HepG2 (cell line): Measurements from ENCODE around the gene ATP11A. TPM values are rescaled to one million over a fixed set of nuclear protein-coding genes. Genes with fewer than 3 reads are reported as not detected.
A peak's percentile ranks its signal among the peaks of the same experiment; 100 is the strongest.

ENCODE experiments used
- AGO2 ChIP-seq: fragments of 200-400 bp; formaldehyde crosslinking; optimal IDR thresholded peaks from 2 replicates; pipeline ENCODE3; 2017; ENCODE audit warnings: mild to moderate bottlenecking, low read depth, low read length, moderate library complexity
- HDAC2 ChIP-seq: sonication (generic); formaldehyde crosslinking; IDR thresholded peaks from 2 replicates; pipeline ENCODE4 v1.4.0; 2020; ENCODE audit warnings: missing genetic modification reagents
- KLF12 ChIP-seq: sonication (generic); formaldehyde crosslinking; IDR thresholded peaks from 2 replicates; pipeline ENCODE4 v1.4.0; 2020; ENCODE audit warnings: missing genetic modification reagents, borderline replicate concordance
- MYC ChIP-seq: sonication (generic); formaldehyde crosslinking; IDR thresholded peaks from 2 replicates; pipeline ENCODE4 v1.9.0; 2021; ENCODE audit warnings: missing genetic modification reagents, borderline replicate concordance
- NCOR1 ChIP-seq: fragments of 200-600 bp; sonication (generic); IDR thresholded peaks from 2 replicates; pipeline ENCODE4 v1.7.0; 2017; ENCODE audit warnings: antibody characterized with exemption, low read length, borderline replicate concordance
- SALL1 ChIP-seq: sonication (generic); formaldehyde crosslinking; IDR thresholded peaks from 2 replicates; pipeline ENCODE4 v1.8.0; 2022; ENCODE audit warnings: mild to moderate bottlenecking, missing genetic modification reagents
- ZNF207 ChIP-seq: fragments of 450-650 bp; IDR thresholded peaks from 2 replicates; pipeline ENCODE4 v1.6.1; 2016; ENCODE audit warnings: antibody characterized with exemption, borderline replicate concordance
- ZNF235 ChIP-seq: sonication (generic); formaldehyde crosslinking; IDR thresholded peaks from 2 replicates; pipeline ENCODE4 v1.8.1; 2023; ENCODE audit warnings: mild to moderate bottlenecking, missing genetic modification reagents, borderline replicate concordance
- ZNF550 ChIP-seq: sonication (generic); formaldehyde crosslinking; IDR thresholded peaks from 2 replicates; pipeline ENCODE4 v1.4.0; 2020; ENCODE audit warnings: mild to moderate bottlenecking, missing genetic modification reagents, borderline replicate concordance
- polyA plus RNA-seq, 8 experiments: library from polyadenylated mRNA; depleted of rRNA in 3 of 8; stranded (reverse) in 7 of 8; unstranded in 1 of 8; fragments of >200 nt; fragmentation: Illumina TruSeq in 4 of 8; extraction: Trizol in 4 of 8; gene quantifications; 2 replicates each; pipeline versions ENCODE4 v1.2.1 to v1.2.3, GENCODE V29; 2011 to 2016; ENCODE audit warnings: low read depth in 4 of 8, missing spikeins in 1 of 8, mixed read lengths in 1 of 8; ENCODE audit not compliant: insufficient read depth in 1 of 8
- total RNA-seq, 5 experiments: library from RNA; depleted of rRNA; stranded (reverse); fragments of >200 nt; fragmentation: Illumina TruSeq; extraction: Trizol; gene quantifications; 2 replicates each; pipeline ENCODE4 v1.2.3, GENCODE V29; 2016; ENCODE audit warnings: low read depth in 1 of 5
- TF ChIP-seq, protein P1 (sequence below): sonication (generic); formaldehyde crosslinking; IDR thresholded peaks from 2 replicates; pipeline ENCODE4 v1.9.0; 2021; ENCODE audit warnings: missing genetic modification reagents, mild to moderate bottlenecking, borderline replicate concordance
- TF ChIP-seq, protein P2 (sequence below): IDR thresholded peaks from 2 replicates; pipeline ENCODE4 v1.6.1; 2018; ENCODE audit warnings: missing genetic modification reagents
- TF ChIP-seq, protein P3 (sequence below): sonication (generic); formaldehyde crosslinking; IDR thresholded peaks from 2 replicates; pipeline ENCODE4 v1.4.0; 2020; ENCODE audit warnings: missing genetic modification reagents
- TF ChIP-seq, protein P4 (sequence below): sonication (generic); formaldehyde crosslinking; IDR thresholded peaks from 2 replicates; pipeline ENCODE4 v1.8.0; 2022; ENCODE audit warnings: missing genetic modification reagents, mild to moderate bottlenecking, borderline replicate concordance
- TF ChIP-seq, protein P5 (sequence below): sonication (generic); formaldehyde crosslinking; IDR thresholded peaks from 2 replicates; pipeline ENCODE4 v1.8.1; 2022; ENCODE audit warnings: low read depth, mild to moderate bottlenecking, missing genetic modification reagents
- TF ChIP-seq, protein P6 (sequence below): sonication (generic); formaldehyde crosslinking; IDR thresholded peaks from 2 replicates; pipeline ENCODE4 v1.4.0; 2020; ENCODE audit warnings: missing genetic modification reagents, low read depth, mild to moderate bottlenecking, borderline replicate concordance
- TF ChIP-seq, protein P7 (sequence below): sonication (generic); formaldehyde crosslinking; IDR thresholded peaks from 2 replicates; pipeline ENCODE4 v1.5.0; 2020; ENCODE audit warnings: missing genetic modification reagents

Gene ATP11A
- total and polyA plus RNA-seq, 2 of the 13 experiments (the other 11 are each of a cell fraction or from before 2014, with no cell fraction given) = 18.4 to 20.1 TPM

DNA sequence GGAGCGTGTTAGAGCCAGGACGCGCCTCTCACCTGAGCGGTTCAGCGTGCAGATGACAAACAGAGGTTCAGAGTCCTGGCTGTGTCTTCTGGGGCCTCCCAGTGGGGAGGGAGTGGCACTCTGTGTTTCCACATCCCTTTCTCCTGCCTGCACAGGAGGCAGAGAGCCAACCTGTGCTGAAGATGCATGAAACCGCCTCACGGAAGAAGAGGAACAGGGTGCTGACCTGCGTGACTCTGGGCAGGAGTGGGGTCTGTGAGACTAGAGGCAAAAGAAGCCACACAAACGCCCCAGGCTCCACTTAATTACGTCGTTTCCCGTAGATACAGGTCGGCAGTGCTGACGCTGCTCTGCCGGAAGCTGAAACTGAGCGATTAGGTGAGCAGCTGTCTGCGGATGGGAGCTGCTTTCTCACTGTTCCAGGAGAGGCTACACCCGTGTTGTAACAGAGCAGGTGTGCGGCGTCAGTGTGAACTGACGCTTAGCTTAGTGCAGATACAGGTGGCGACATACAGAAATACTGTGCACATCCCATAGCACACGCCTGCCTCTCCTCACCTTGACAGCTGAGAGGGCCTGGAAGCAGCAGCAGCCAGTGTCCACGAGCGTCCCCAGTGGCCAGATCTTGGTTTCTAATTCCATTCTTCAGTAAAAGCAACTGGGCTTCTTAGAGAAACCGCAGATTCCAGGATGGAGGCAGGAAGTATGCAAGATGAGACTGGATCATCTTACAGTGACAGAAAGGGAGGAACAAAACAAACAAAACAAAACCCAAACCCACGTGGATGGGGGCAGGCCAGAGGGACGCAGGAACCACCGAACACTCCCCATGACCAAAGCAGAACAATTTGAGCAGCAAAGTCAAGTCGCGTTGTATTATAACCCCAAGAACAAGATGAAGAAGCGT, 241.4 kb downstream of the ATP11A start (continued):
- TF ChIP-seq, protein P1, sequence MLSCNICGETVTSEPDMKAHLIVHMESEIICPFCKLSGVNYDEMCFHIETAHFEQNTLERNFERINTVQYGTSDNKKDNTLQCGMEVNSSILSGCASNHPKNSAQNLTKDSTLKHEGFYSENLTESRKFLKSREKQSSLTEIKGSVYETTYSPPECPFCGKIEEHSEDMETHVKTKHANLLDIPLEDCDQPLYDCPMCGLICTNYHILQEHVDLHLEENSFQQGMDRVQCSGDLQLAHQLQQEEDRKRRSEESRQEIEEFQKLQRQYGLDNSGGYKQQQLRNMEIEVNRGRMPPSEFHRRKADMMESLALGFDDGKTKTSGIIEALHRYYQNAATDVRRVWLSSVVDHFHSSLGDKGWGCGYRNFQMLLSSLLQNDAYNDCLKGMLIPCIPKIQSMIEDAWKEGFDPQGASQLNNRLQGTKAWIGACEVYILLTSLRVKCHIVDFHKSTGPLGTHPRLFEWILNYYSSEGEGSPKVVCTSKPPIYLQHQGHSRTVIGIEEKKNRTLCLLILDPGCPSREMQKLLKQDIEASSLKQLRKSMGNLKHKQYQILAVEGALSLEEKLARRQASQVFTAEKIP = no peak
- TF ChIP-seq AGO2 (no peak), MYC (no peak; the same call in 1 of the 2 replicates), ZNF235 (CRISPR knock-in tag) (no peak), KLF12 (no peak), ZNF550 (CRISPR knock-in tag) (no peak), NCOR1 (no peak), SALL1 (CRISPR knock-in tag) (peak; percentile 28; the same call in 1 of the 2 replicates), HDAC2 (peak; percentile 19; the same call in 1 of the 2 replicates), ZNF207 (no peak)
- TF ChIP-seq, protein P2, sequence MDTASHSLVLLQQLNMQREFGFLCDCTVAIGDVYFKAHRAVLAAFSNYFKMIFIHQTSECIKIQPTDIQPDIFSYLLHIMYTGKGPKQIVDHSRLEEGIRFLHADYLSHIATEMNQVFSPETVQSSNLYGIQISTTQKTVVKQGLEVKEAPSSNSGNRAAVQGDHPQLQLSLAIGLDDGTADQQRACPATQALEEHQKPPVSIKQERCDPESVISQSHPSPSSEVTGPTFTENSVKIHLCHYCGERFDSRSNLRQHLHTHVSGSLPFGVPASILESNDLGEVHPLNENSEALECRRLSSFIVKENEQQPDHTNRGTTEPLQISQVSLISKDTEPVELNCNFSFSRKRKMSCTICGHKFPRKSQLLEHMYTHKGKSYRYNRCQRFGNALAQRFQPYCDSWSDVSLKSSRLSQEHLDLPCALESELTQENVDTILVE (CRISPR knock-in tag) = no peak
- TF ChIP-seq, protein P3, sequence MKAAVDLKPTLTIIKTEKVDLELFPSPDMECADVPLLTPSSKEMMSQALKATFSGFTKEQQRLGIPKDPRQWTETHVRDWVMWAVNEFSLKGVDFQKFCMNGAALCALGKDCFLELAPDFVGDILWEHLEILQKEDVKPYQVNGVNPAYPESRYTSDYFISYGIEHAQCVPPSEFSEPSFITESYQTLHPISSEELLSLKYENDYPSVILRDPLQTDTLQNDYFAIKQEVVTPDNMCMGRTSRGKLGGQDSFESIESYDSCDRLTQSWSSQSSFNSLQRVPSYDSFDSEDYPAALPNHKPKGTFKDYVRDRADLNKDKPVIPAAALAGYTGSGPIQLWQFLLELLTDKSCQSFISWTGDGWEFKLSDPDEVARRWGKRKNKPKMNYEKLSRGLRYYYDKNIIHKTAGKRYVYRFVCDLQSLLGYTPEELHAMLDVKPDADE = no peak
- TF ChIP-seq, protein P4, sequence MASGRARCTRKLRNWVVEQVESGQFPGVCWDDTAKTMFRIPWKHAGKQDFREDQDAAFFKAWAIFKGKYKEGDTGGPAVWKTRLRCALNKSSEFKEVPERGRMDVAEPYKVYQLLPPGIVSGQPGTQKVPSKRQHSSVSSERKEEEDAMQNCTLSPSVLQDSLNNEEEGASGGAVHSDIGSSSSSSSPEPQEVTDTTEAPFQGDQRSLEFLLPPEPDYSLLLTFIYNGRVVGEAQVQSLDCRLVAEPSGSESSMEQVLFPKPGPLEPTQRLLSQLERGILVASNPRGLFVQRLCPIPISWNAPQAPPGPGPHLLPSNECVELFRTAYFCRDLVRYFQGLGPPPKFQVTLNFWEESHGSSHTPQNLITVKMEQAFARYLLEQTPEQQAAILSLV (CRISPR knock-in tag) = no peak
- TF ChIP-seq, protein P5, sequence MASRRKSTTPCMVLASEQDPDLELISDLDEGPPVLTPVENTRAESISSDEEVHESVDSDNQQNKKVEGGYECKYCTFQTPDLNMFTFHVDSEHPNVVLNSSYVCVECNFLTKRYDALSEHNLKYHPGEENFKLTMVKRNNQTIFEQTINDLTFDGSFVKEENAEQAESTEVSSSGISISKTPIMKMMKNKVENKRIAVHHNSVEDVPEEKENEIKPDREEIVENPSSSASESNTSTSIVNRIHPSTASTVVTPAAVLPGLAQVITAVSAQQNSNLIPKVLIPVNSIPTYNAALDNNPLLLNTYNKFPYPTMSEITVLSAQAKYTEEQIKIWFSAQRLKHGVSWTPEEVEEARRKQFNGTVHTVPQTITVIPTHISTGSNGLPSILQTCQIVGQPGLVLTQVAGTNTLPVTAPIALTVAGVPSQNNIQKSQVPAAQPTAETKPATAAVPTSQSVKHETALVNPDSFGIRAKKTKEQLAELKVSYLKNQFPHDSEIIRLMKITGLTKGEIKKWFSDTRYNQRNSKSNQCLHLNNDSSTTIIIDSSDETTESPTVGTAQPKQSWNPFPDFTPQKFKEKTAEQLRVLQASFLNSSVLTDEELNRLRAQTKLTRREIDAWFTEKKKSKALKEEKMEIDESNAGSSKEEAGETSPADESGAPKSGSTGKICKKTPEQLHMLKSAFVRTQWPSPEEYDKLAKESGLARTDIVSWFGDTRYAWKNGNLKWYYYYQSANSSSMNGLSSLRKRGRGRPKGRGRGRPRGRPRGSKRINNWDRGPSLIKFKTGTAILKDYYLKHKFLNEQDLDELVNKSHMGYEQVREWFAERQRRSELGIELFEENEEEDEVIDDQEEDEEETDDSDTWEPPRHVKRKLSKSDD (CRISPR knock-in tag) = no peak
- TF ChIP-seq, protein P6, sequence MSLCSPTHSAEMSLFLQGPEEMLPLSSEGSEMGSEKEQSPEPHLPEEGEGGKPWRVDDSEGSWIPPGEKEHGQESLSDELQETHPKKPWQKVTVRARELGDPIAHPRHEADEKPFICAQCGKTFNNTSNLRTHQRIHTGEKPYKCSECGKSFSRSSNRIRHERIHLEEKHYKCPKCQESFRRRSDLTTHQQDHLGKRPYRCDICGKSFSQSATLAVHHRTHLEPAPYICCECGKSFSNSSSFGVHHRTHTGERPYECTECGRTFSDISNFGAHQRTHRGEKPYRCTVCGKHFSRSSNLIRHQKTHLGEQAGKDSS (CRISPR knock-in tag) = 0 out of 2 replicates have a peak, but pooled peaks have one; percentile 20
- TF ChIP-seq, protein P7, sequence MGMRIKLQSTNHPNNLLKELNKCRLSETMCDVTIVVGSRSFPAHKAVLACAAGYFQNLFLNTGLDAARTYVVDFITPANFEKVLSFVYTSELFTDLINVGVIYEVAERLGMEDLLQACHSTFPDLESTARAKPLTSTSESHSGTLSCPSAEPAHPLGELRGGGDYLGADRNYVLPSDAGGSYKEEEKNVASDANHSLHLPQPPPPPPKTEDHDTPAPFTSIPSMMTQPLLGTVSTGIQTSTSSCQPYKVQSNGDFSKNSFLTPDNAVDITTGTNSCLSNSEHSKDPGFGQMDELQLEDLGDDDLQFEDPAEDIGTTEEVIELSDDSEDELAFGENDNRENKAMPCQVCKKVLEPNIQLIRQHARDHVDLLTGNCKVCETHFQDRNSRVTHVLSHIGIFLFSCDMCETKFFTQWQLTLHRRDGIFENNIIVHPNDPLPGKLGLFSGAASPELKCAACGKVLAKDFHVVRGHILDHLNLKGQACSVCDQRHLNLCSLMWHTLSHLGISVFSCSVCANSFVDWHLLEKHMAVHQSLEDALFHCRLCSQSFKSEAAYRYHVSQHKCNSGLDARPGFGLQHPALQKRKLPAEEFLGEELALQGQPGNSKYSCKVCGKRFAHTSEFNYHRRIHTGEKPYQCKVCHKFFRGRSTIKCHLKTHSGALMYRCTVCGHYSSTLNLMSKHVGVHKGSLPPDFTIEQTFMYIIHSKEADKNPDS (CRISPR knock-in tag) = no peak
